Mammary epithelial cell (primary cell): ENCODE results near the gene RPL10A.

Experiments
- EZH2 ChIP-seq: IDR thresholded peaks from 2 replicates; pipeline ENCODE4 v1.6.1; 2012; ENCODE audit warnings: low read length, inconsistent platforms, borderline replicate concordance
- TF ChIP-seq, protein P1 (sequence below), 2 donors: IDR thresholded peaks in 1 of 2; conservative IDR thresholded peaks in 1 of 2; 2 replicates each; pipeline ENCODE4 v1.5.1; 2011 to 2012; ENCODE audit warnings: inconsistent platforms in 2 of 2, low read length in 2 of 2, mild to moderate bottlenecking in 2 of 2, control low read depth in 1 of 2, low read depth in 1 of 2; ENCODE audit not compliant: insufficient read depth in 1 of 2; ENCODE audit errors: extremely low read depth in 1 of 2

DNA sequence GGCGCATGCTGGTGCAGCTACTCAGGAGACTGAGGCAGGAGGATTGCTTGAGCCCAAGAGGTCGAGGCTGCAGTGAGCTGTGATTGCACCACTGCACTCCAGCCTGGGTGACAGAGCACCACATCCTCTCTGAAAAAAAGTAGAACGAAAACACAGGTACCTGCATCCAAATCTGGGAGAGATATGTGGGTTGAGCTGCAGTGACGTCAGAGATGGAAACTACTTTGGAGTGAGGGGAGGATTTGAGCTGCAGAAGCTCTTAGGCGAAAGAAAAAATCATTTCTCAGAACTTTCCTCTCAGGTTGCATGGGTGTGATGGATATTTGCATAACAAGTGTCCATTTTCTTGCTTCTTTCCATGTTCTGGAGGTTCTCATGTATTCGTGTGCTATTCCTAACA lies 48.5 kb downstream of the RPL10A start:
- TF ChIP-seq, protein P1, sequence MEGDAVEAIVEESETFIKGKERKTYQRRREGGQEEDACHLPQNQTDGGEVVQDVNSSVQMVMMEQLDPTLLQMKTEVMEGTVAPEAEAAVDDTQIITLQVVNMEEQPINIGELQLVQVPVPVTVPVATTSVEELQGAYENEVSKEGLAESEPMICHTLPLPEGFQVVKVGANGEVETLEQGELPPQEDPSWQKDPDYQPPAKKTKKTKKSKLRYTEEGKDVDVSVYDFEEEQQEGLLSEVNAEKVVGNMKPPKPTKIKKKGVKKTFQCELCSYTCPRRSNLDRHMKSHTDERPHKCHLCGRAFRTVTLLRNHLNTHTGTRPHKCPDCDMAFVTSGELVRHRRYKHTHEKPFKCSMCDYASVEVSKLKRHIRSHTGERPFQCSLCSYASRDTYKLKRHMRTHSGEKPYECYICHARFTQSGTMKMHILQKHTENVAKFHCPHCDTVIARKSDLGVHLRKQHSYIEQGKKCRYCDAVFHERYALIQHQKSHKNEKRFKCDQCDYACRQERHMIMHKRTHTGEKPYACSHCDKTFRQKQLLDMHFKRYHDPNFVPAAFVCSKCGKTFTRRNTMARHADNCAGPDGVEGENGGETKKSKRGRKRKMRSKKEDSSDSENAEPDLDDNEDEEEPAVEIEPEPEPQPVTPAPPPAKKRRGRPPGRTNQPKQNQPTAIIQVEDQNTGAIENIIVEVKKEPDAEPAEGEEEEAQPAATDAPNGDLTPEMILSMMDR (conservative IDR thresholded peaks at IDR 0.05 in 1 of 2, IDR thresholded peaks at IDR 0.05 in 1 of 2; ENCODE audit: extremely low read depth in 1 of 2, insufficient read depth in 1 of 2, low read depth in 1 of 2, low read length in 2 of 2): no peak
- no peak for TF ChIP-seq EZH2
